ENCODE data around the gene PLEKHG2. TPM values are rescaled to one million over a fixed set of nuclear protein-coding genes. Genes with fewer than 3 reads are reported as not detected.

Gene PLEKHG2
- total and polyA plus RNA-seq, 4 donors = 2.1 to 4.5 (median 3.0) TPM

DNA sequence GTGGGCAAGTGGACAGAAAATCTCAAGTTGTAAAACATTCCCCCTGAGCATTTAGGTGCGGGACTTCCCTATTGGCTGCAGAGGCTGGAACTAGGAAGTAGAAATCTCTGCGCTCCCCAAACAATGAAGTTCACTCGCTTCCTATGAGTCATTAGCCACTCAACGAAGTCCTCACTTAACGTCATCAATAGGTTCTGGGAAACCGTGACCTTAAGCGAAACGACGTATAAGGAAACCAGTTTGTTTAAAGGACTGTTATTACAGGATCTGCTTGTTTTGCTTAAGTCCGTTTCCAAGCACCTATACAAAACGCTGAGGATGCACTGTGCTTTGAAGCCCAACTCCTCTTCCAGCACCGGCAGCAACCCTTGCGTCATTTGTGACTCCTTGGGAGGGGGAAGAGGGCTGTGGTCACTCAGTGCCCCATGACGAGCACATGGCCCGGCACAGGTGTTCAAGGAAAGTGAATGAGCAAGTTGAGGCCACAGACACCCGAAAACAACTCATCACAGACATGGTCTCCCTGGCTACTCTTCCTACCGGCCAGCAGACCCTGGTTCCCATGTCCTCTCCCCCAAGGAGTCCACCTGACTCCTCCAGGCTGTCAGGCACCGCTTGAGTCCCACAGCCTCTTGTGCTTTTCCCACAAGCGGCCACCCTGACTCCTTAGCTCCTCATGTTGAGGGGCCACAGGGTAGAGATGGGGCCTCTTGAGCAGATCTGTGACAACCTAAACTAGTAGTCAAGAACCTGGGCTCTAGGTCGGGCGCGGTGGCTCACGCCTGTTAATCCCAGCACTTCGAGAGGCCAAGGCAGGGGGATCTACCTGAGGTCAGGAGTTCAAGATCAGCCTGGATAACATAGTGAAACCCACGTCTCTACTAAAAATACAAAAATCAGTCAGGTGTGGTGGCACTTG is 18.5 kb downstream of the PLEKHG2 start:
- WGBS = 75% methylated on average over 25 of the region's 25 CpGs
- TF ChIP-seq SP1 (IDR thresholded peaks at IDR 0.05) (peak; percentile 21), JUND (IDR thresholded peaks at IDR 0.05) (peak; percentile 50 to 57), EGR1 (IDR thresholded peaks at IDR 0.05; ENCODE audit: low read depth in 2 of 2) (no peak), REST (IDR thresholded peaks at IDR 0.05) (no peak)
- H3K27me3 ChIP-seq (ENCODE audit: control insufficient read depth in 4 of 4, insufficient read depth in 4 of 4, low read length in 3 of 4) = no peaks in the 10 kb centered on the region
- H3K4me3 ChIP-seq (ENCODE audit: low read depth in 1 of 3, low read length in 3 of 3) = no peak overlapping the region
- no peak overlapping the region for H3K9ac ChIP-seq (ENCODE audit: low read depth in 1 of 2, low read length in 2 of 2)
- H3K27ac ChIP-seq (ENCODE audit: low read depth in 1 of 2, low read length in 2 of 2) = peak overlapping the region; percentile 49 to 75
- H3K4me1 ChIP-seq (ENCODE audit: control insufficient read depth in 4 of 4, insufficient read depth in 4 of 4, low read length in 3 of 4) = peaks cover 2 to 19% (median 14%) of the 10 kb centered on the region in 4 donors
- no peaks in the 10 kb centered on the region for H3K9me3 ChIP-seq (ENCODE audit: control insufficient read depth in 4 of 4, low read length in 3 of 4)
- H3K36me3 ChIP-seq (ENCODE audit: control insufficient read depth in 4 of 4, insufficient read depth in 3 of 4, low read depth in 1 of 4, low read length in 3 of 4) = peaks cover 15 to 24% (median 17%) of the 10 kb centered on the region in 4 donors
- no peak for DNase-seq (ENCODE audit: low spot score)

GRCh38 chr19:39432677-39433025 is 20.2 kb downstream of the PLEKHG2 start:
- 96% methylated on average over 8 of the region's 8 CpGs for WGBS
- H3K9ac ChIP-seq (ENCODE audit: low read depth in 1 of 2, low read length in 2 of 2) = no peak overlapping the region
- no peaks in the 10 kb centered on the region for H3K9me3 ChIP-seq (ENCODE audit: control insufficient read depth in 4 of 4, low read length in 3 of 4)
- H3K4me1 ChIP-seq (ENCODE audit: control insufficient read depth in 4 of 4, insufficient read depth in 4 of 4, low read length in 3 of 4) = peaks cover 4 to 27% (median 17%) of the 10 kb centered on the region in 4 donors
- no peaks in the 10 kb centered on the region for H3K27me3 ChIP-seq (ENCODE audit: control insufficient read depth in 4 of 4, insufficient read depth in 4 of 4, low read length in 3 of 4)
- H3K4me3 ChIP-seq (ENCODE audit: low read depth in 1 of 3, low read length in 3 of 3) = no peak overlapping the region
- H3K27ac ChIP-seq (ENCODE audit: low read depth in 1 of 2, low read length in 2 of 2) = no peak overlapping the region
- TF ChIP-seq GABPA (IDR thresholded peaks at IDR 0.05 in 1 of 2, conservative IDR thresholded peaks at IDR 0.05 in 1 of 2) (no peak), ZBTB33 (IDR thresholded peaks at IDR 0.05) (no peak), SP1 (IDR thresholded peaks at IDR 0.05) (no peak), REST (IDR thresholded peaks at IDR 0.05) (no peak), HNF4G (IDR thresholded peaks at IDR 0.05) (no peak), NR2F2 (IDR thresholded peaks at IDR 0.05) (no peak), HNF4A (conservative IDR thresholded peaks at IDR 0.05) (no peak), TAF1 (conservative IDR thresholded peaks at IDR 0.05) (no peak)
- TF ChIP-seq, protein P1, sequence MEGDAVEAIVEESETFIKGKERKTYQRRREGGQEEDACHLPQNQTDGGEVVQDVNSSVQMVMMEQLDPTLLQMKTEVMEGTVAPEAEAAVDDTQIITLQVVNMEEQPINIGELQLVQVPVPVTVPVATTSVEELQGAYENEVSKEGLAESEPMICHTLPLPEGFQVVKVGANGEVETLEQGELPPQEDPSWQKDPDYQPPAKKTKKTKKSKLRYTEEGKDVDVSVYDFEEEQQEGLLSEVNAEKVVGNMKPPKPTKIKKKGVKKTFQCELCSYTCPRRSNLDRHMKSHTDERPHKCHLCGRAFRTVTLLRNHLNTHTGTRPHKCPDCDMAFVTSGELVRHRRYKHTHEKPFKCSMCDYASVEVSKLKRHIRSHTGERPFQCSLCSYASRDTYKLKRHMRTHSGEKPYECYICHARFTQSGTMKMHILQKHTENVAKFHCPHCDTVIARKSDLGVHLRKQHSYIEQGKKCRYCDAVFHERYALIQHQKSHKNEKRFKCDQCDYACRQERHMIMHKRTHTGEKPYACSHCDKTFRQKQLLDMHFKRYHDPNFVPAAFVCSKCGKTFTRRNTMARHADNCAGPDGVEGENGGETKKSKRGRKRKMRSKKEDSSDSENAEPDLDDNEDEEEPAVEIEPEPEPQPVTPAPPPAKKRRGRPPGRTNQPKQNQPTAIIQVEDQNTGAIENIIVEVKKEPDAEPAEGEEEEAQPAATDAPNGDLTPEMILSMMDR (IDR thresholded peaks at IDR 0.05; ENCODE audit: low read depth, low read length, missing input control) = no peak
- H3K36me3 ChIP-seq (ENCODE audit: control insufficient read depth in 4 of 4, insufficient read depth in 3 of 4, low read depth in 1 of 4, low read length in 3 of 4) = peaks cover 15 to 24% (median 17%) of the 10 kb centered on the region in 4 donors
- DNase-seq (ENCODE audit: low spot score) = no peak
